ENCODE data around the gene VSIG10L.

GRCh38 chr19:51361239-51361638, 19.3 kb upstream of the VSIG10L start:
- no peak for TF ChIP-seq EZH2phosphoT487 (IDR thresholded peaks at IDR 0.05; ENCODE audit: borderline replicate concordance, low read length)
- TF ChIP-seq, protein P1, sequence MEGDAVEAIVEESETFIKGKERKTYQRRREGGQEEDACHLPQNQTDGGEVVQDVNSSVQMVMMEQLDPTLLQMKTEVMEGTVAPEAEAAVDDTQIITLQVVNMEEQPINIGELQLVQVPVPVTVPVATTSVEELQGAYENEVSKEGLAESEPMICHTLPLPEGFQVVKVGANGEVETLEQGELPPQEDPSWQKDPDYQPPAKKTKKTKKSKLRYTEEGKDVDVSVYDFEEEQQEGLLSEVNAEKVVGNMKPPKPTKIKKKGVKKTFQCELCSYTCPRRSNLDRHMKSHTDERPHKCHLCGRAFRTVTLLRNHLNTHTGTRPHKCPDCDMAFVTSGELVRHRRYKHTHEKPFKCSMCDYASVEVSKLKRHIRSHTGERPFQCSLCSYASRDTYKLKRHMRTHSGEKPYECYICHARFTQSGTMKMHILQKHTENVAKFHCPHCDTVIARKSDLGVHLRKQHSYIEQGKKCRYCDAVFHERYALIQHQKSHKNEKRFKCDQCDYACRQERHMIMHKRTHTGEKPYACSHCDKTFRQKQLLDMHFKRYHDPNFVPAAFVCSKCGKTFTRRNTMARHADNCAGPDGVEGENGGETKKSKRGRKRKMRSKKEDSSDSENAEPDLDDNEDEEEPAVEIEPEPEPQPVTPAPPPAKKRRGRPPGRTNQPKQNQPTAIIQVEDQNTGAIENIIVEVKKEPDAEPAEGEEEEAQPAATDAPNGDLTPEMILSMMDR (conservative IDR thresholded peaks at IDR 0.05; ENCODE audit: low read depth, low read length) = no peak
